T-helper 2 cell treated with Interferon-gamma antibody and Interleukin-4, amounts not matched to agents 5 μg/mL and 100 μg/mL, for 36 hours (primary cell): ENCODE measurements around the gene CFHR5.
"Not testable (repeated sequence)": the region's sequence is repeated elsewhere in the genome, so short reads cannot be mapped to it uniquely, and the experiment has no call there.

Experiments
- DNase-seq: peaks from one replicate; pipeline ENCODE4 v3.0.0; 2021; ENCODE audit warnings: low spot score
- H3K27ac Mint-ChIP-seq: one replicate; pipeline ENCODE4 v1.8.0; 2021; ENCODE audit warnings: mild to moderate bottlenecking, mixed read lengths
- H3K27me3 Mint-ChIP-seq: one replicate; pipeline ENCODE4 v1.8.0; 2021; ENCODE audit warnings: low read depth, mixed read lengths
- H3K36me3 Mint-ChIP-seq: one replicate; pipeline ENCODE4 v1.8.0; 2021; ENCODE audit warnings: low read depth, mixed read lengths
- H3K4me1 Mint-ChIP-seq: one replicate; pipeline ENCODE4 v1.8.0; 2021; ENCODE audit warnings: low read depth, mixed read lengths
- H3K4me3 Mint-ChIP-seq: one replicate; pipeline ENCODE4 v1.8.0; 2022; ENCODE audit warnings: mild to moderate bottlenecking, moderate library complexity, mixed read lengths
- H3K9me3 Mint-ChIP-seq: one replicate; pipeline ENCODE4 v1.8.0; 2021; ENCODE audit warnings: mixed read lengths

Gene CFHR5

DNA sequence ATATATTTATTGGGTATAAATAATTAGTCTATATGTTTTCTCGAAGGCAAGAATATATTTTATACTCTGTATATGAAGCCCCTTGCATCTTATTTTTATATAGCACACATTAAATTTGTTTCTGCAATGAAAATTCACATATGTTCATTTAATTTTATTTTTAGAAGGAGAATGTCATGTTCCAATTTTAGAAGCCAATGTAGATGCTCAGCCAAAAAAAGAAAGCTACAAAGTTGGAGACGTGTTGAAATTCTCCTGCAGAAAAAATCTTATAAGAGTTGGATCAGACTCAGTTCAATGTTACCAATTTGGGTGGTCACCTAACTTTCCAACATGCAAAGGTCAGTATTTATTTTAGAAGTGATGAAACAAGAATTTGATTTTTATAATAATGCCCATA, 16.6 kb downstream of the CFHR5 start:
- no peak for DNase-seq
- H3K9me3 Mint-ChIP-seq: no peaks in the 10 kb centered on the region
- H3K4me1 Mint-ChIP-seq: no peaks in the 10 kb centered on the region
- H3K4me3 Mint-ChIP-seq: no peak overlapping the region
- no peaks in the 10 kb centered on the region for H3K36me3 Mint-ChIP-seq
- H3K27me3 Mint-ChIP-seq: no peaks in the 10 kb centered on the region
- no peak overlapping the region for H3K27ac Mint-ChIP-seq

DNA sequence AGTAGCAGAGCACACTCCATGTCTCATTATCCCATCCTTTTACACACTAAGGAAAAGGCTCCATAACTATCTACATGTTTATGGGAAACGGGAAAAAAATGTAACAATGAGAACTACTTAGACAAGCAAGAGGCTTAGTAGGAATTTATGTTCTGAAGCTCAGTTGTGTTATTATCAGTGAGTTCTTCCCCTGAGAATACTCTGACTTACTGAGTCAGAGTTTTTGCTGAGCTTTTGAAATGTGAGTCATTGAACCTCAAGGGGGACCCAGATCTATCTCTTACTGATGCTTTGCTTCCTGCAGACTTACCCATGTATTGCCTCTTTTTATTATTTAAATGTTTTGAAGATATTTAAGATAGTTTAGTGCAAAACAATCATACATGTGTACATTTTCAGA, 20.1 kb downstream of the CFHR5 start:
- Mint-ChIP-seq H3K27ac (no peak overlapping the region), H3K4me1 (no peaks in the 10 kb centered on the region), H3K4me3 (no peak overlapping the region), H3K9me3 (no peaks in the 10 kb centered on the region), H3K27me3 (no peaks in the 10 kb centered on the region), H3K36me3 (no peaks in the 10 kb centered on the region)
- DNase-seq: no peak

DNA sequence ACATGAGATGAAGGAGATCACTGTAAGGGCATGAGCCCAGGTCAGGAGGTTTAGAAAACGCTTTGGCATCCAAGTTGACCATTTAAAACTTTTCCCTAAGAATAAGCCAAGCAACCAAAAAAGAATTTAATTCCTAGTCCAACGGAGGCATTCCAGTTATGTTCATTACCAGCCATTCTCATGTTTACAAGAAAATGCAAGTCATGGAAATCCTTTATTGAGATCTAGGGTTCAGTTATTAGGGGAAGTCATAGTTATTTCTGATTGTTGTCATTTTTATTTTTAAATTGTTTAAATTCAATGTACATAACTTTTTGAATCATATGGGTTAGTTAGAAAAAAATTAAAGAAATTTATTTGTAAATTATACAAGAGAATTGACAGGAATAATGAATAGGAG, 24.5 kb downstream of the CFHR5 start:
- Mint-ChIP-seq H3K4me3 (no peak overlapping the region), H3K27me3 (no peaks in the 10 kb centered on the region), H3K4me1 (no peaks in the 10 kb centered on the region), H3K36me3 (no peaks in the 10 kb centered on the region), H3K27ac (no peak overlapping the region), H3K9me3 (no peaks in the 10 kb centered on the region)
- no peak for DNase-seq

DNA sequence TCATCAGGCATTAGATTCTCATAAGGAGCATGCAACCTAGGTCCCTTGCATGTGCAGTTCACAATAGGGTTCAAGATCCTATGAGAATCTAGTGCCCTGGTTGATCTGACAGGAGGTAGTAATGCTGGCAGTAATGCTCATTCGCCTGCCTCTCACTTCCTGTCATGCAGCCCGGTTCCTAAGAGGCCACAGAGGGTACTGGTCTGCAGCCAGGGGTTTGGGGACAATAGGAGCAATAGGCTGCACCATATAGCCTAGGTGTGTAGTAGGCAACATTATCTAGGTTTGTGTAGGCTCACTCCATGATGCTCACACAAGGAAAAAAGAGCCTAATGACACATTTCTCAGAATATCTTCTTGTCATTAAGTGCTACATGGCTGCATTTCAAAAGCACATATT, 25.8 kb downstream of the CFHR5 start:
- Mint-ChIP-seq H3K4me1 (no peaks in the 10 kb centered on the region), H3K27ac (no peak overlapping the region), H3K36me3 (no peaks in the 10 kb centered on the region), H3K4me3 (no peak overlapping the region), H3K27me3 (no peaks in the 10 kb centered on the region), H3K9me3 (no peaks in the 10 kb centered on the region)
- DNase-seq: no peak

DNA sequence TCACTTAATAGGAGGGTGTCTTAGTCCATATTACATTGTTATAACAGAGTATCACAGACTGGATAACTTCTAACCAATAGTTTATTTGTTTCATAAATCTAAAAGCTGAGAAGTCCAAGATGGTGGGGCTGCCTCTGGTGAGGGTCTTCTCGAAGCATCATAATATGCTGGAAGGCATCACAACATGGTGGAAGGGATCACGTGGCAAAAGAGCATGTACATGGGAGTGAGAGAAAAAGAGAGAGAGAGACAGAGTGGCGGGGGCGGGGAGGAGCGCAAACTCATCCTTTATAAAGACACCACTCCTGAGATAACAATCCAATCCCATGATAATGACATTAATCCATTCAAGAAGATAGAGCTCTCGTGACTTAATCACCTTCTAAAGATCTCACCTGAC, 31.5 kb downstream of the CFHR5 start:
- no peaks in the 10 kb centered on the region for H3K36me3 Mint-ChIP-seq
- no peaks in the 10 kb centered on the region for H3K4me1 Mint-ChIP-seq
- no peaks in the 10 kb centered on the region for H3K27me3 Mint-ChIP-seq
- DNase-seq: no peak
- H3K4me3 Mint-ChIP-seq: no peak overlapping the region
- no peak overlapping the region for H3K27ac Mint-ChIP-seq
- H3K9me3 Mint-ChIP-seq: peaks cover 8% of the 10 kb centered on the region

DNA sequence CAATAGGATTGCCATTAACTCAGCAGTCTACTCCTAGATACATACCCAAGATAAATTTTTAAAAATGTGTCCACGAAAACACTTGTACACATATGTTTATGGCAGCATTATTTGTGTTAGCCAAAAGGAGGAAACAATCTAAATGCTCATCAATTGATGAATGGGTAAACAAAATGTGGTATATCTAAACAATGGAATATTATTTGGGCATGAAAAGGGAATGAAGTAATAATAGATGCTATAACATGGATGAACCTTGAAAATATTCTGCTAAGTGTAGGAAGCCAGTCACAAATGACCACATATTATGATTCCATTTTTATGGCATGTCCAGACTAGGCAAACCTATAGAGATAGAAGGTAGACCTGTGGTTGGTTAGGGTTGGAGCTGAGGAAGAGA, 34.3 kb downstream of the CFHR5 start:
- no peaks in the 10 kb centered on the region for H3K36me3 Mint-ChIP-seq
- no peak overlapping the region for H3K27ac Mint-ChIP-seq
- H3K27me3 Mint-ChIP-seq: no peaks in the 10 kb centered on the region
- H3K4me1 Mint-ChIP-seq: no peaks in the 10 kb centered on the region
- no peak overlapping the region for H3K4me3 Mint-ChIP-seq
- H3K9me3 Mint-ChIP-seq: peaks cover 8% of the 10 kb centered on the region
- no peak for DNase-seq

DNA sequence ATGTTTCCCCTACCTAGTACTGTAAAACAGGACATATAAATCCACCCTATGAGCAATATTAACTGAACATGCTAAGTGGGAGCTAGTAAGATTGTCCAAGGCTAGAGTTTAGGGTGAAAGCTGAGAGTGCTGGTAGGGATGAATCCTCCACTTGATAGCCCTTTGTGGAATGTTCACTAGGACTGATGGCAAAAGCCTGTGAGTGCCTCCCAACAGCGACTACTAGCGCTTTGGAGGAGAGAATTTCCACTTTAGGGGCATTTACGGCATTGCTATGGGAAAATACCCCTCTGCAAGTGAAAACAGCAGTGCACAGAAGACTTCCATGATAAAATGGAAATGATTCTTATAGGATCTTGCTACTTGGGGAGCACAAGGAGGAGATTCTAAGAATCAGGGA, 35.9 kb downstream of the CFHR5 start:
- Mint-ChIP-seq H3K36me3 (no peaks in the 10 kb centered on the region), H3K27ac (no peak overlapping the region), H3K4me3 (no peak overlapping the region), H3K9me3 (peaks cover 8% of the 10 kb centered on the region), H3K27me3 (no peaks in the 10 kb centered on the region), H3K4me1 (no peaks in the 10 kb centered on the region)
- DNase-seq: no peak

DNA sequence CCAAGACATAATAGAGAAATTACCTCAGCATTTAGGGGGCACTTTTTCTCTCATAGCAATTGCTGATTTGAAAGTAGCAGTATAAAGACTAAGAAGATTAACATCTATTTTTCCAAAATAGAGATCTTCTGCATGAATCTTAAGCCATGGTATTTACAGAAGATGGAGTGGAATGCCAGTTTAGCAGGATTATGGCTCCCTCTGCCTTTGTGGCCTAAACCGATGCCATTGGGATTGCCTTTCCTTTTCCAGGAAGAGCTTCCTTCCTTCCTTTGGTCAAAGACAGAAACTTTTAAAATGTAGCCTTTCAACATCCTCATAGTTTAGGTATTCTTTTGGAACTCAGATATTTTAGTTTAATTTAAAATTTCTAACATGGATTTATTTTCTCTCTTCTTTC, 39.4 kb downstream of the CFHR5 start:
- DNase-seq: no peak
- no peak overlapping the region for H3K4me3 Mint-ChIP-seq
- no peak overlapping the region for H3K27ac Mint-ChIP-seq
- no peaks in the 10 kb centered on the region for H3K4me1 Mint-ChIP-seq
- H3K27me3 Mint-ChIP-seq: no peaks in the 10 kb centered on the region
- H3K9me3 Mint-ChIP-seq: peaks cover 1% of the 10 kb centered on the region
- H3K36me3 Mint-ChIP-seq: no peaks in the 10 kb centered on the region

DNA sequence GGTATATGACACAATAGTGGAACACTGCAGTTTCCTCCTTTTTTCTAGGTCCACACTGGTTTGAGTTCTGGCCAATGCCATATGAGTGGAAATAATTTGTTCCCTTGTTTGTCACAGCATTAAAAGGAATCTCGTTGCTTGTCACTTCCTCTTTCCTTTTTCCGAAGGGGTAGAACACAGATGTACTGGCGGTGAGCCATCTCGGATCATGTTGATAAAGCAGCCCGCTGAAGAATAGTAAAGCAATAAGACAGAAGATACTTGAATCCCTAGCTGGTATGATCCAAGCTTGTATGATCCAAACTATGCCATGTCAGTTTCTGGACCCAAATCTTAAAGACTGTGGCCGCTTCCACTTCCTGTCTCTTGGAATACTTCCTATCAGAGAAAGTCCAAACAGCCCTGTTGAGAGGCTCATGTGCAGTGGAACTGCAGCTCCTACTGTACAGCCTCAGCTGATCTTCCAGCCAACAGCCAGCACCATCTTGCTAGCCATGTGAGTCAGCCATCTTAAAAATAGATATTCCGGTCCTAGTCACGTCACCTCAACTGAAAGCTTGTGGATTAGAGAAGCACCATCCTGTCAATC, 40.3 kb downstream of the CFHR5 start:
- no peak overlapping the region for H3K4me3 Mint-ChIP-seq
- H3K4me1 Mint-ChIP-seq: no peaks in the 10 kb centered on the region
- H3K9me3 Mint-ChIP-seq: no peaks in the 10 kb centered on the region
- H3K27me3 Mint-ChIP-seq: no peaks in the 10 kb centered on the region
- H3K36me3 Mint-ChIP-seq: no peaks in the 10 kb centered on the region
- no peak overlapping the region for H3K27ac Mint-ChIP-seq
- no peak for DNase-seq

DNA sequence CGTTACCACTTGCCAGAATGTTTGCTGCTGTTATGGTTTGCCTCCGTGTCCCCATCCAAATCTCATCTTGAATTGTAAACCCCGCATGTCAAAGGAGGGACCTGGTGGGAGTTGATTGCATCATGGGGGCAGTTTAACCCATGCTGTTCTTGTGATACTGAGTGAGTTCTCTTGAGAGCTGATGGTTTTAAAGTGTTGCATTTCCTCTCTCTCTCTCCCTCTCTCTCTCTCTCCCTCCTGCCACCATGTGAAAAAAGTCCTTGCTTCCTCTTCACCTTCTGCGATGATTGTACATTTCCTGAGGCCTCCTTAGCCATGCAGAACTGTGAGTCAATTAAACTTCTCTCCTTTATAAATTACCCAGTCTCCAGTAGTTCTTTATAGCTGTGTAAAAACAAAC, 44.4 kb downstream of the CFHR5 start:
- Mint-ChIP-seq H3K27ac (no peak overlapping the region), H3K4me3 (no peak overlapping the region), H3K27me3 (no peaks in the 10 kb centered on the region), H3K9me3 (no peaks in the 10 kb centered on the region), H3K4me1 (no peaks in the 10 kb centered on the region), H3K36me3 (no peaks in the 10 kb centered on the region)
- no peak for DNase-seq

DNA sequence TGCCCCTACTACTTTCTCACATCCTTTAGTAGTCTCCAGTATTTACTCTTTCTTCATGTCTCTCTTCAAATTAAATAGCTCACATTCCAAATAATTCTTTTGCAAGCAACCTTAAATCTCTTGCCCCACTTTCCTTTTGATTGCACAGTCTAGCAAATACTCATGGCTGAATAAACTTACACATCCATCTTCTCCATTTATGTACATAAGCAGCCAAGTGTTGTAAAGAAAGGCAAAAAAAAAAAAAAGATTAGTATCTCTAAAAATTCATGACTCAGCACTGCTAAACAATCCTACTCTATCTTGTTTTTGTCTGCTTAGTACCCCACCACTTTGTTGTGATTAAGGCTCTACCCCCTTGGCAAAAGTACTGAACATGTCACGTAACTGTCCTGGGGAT, 47.1 kb downstream of the CFHR5 start:
- H3K9me3 Mint-ChIP-seq: no peaks in the 10 kb centered on the region
- H3K27me3 Mint-ChIP-seq: no peaks in the 10 kb centered on the region
- no peak for DNase-seq
- no peaks in the 10 kb centered on the region for H3K36me3 Mint-ChIP-seq
- H3K4me3 Mint-ChIP-seq: no peak overlapping the region
- no peaks in the 10 kb centered on the region for H3K4me1 Mint-ChIP-seq
- H3K27ac Mint-ChIP-seq: no peak overlapping the region

DNA sequence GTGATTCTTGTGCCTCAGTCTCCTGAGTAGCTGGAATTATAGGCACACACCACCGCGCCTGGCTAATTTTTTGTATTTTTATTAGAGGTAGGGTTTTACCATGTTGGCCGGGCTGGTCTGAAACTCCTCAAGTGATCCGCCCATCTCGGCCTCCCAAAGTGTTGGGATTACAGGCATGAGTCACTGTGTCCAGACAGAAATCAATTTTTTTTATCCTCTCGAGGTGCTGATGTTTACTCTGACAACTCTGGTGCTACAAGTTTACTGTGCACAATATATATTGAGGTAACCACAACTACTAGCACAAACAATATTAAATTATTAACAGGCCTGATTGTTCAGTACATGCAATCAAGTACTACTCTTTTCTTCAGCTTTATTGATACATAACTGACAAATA, 50.0 kb downstream of the CFHR5 start:
- Mint-ChIP-seq H3K4me3 (no peak overlapping the region), H3K27ac (no peak overlapping the region), H3K36me3 (no peaks in the 10 kb centered on the region), H3K27me3 (no peaks in the 10 kb centered on the region), H3K4me1 (no peaks in the 10 kb centered on the region), H3K9me3 (no peaks in the 10 kb centered on the region)
- no peak for DNase-seq

DNA sequence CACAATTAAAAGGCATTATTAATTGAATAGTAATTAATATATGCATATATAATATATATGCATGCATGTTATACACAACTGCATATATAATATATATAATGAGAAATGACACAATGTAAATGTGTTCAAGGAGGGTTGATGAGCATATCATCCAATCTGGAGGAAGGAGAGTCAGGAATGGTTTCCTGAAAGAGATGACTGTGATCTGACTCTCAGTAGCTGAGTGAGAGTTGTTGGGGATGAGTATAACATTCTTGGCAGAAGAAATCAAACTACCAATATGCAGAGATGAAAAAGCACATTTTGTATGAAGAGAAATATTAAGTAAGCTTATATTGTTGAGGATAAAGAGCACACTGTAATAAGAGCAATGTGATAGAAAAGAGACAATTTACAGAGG, 52.4 kb downstream of the CFHR5 start:
- Mint-ChIP-seq H3K9me3 (no peaks in the 10 kb centered on the region), H3K4me3 (no peak overlapping the region), H3K4me1 (no peaks in the 10 kb centered on the region), H3K27ac (no peak overlapping the region), H3K36me3 (no peaks in the 10 kb centered on the region), H3K27me3 (peaks cover 2% of the 10 kb centered on the region)
- DNase-seq: no peak

DNA sequence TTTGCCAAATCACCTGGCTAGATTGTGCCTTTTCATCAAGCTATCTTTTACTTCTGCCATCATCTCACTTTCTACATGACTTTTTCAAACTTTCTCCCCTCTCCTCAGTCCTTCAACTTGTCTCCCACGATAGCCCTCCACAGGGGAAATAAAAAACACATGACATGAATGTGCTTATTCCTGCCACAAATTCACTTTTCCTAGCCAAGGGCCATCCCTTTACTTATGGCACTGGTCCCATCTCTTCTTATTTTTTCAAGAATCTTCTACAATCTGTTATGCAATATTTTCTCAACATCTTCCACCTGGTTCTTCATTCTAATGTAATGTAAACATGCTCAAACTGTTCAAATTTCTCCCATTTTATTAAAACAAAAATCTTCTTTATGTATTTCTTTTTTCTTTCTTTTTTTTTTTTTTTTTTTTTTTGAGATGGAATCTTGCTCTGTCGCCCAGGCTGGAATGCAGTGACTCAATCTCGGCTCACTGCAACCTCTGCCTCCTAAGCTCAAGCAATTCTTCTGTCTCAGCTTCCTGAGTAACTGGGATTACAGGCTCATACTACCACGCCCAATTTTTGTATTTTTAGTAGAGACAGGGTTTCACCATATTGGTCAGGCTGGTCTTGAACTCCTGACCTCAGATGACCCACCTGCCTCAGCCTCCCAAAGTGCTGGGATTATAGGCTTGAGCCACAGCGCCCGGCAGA, 57.4 kb downstream of the CFHR5 start:
- H3K27ac Mint-ChIP-seq, H3K4me3 Mint-ChIP-seq, H3K36me3 Mint-ChIP-seq, DNase-seq, H3K9me3 Mint-ChIP-seq, H3K4me1 Mint-ChIP-seq, H3K27me3 Mint-ChIP-seq: not testable (repeated sequence)

DNA sequence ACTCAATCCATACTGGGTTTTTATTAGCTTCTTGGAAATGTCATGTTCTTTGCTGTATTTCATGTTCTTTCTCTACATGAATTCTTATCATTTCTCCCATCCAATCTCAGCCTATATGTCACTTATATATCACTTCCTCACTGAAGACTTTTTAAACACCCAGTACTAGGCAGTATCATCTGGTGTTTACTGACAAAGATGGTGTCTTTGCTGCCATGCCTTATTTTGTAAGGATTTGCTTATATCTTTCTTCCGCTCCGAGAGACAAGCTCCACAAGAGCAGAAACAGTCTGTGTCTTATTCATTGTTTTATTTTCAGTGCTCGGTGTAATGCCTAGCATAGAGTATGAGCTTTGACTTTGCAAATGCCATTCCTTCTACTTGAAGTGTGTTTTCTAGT, 59.5 kb downstream of the CFHR5 start:
- H3K27me3 Mint-ChIP-seq: peaks cover 4% of the 10 kb centered on the region
- no peaks in the 10 kb centered on the region for H3K9me3 Mint-ChIP-seq
- H3K36me3 Mint-ChIP-seq: no peaks in the 10 kb centered on the region
- no peak for DNase-seq
- peaks cover 4% of the 10 kb centered on the region for H3K4me1 Mint-ChIP-seq
- H3K27ac Mint-ChIP-seq: no peak overlapping the region
- no peak overlapping the region for H3K4me3 Mint-ChIP-seq
